Activated naive CD8-positive, alpha-beta T cell treated with anti-CD3 and anti-CD28 coated beads, Interleukin-2, amount 50 U/mL, for 16 hours (primary cell): ENCODE results near the gene NFKB1.

Experiments
- DNase-seq: peaks from one replicate; pipeline ENCODE4 v3.0.0-alpha.2; 2020; ENCODE audit warnings: low read depth, low spot score

The NFKB1 gene

GRCh38 chr4:102533348-102533747, 32.2 kb downstream of the NFKB1 start:
- no peak for DNase-seq

- no peak for DNase-seq
Observed at GRCh38 chr4:102533904-102534303, 32.7 kb downstream of the NFKB1 start.

GRCh38 chr4:102534845-102535244, 33.7 kb downstream of the NFKB1 start:
- DNase-seq, result no peak

GRCh38 chr4:102535398-102536082, 34.4 kb downstream of the NFKB1 start:
- DNase-seq, result no peak

- no peak for DNase-seq
Observed at GRCh38 chr4:102536768-102537167, 35.6 kb downstream of the NFKB1 start.

- DNase-seq, result no peak
Observed at GRCh38 chr4:102537269-102537668, 36.1 kb downstream of the NFKB1 start.

- no peak for DNase-seq
Observed at GRCh38 chr4:102541697-102542096, 40.5 kb downstream of the NFKB1 start.

GRCh38 chr4:102543030-102543928, 42.1 kb downstream of the NFKB1 start:
- no peak for DNase-seq

GRCh38 chr4:102546635-102547034, 45.5 kb downstream of the NFKB1 start:
- no peak for DNase-seq

- no peak for DNase-seq
Observed at GRCh38 chr4:102547973-102548372, 46.8 kb downstream of the NFKB1 start.

- no peak for DNase-seq
Observed at GRCh38 chr4:102551958-102552565, 50.9 kb downstream of the NFKB1 start.

- DNase-seq, result no peak
Observed at GRCh38 chr4:102552781-102553180, 51.6 kb downstream of the NFKB1 start.

GRCh38 chr4:102553982-102554381, 52.8 kb downstream of the NFKB1 start:
- DNase-seq, result no peak

- no peak for DNase-seq
Observed at GRCh38 chr4:102554482-102554881, 53.3 kb downstream of the NFKB1 start.

GRCh38 chr4:102554992-102555391, 53.8 kb downstream of the NFKB1 start:
- no peak for DNase-seq

GRCh38 chr4:102557636-102558035, 56.5 kb downstream of the NFKB1 start:
- DNase-seq, result no peak

GRCh38 chr4:102560115-102560514, 59.0 kb downstream of the NFKB1 start:
- DNase-seq, result no peak

GRCh38 chr4:102560571-102561341, 59.6 kb downstream of the NFKB1 start:
- no peak for DNase-seq

GRCh38 chr4:102563000-102563399, 61.8 kb downstream of the NFKB1 start:
- no peak for DNase-seq

- DNase-seq, result peak; percentile 11
Observed at GRCh38 chr4:102564399-102565059, 63.4 kb downstream of the NFKB1 start.

GRCh38 chr4:102565696-102566095, 64.5 kb downstream of the NFKB1 start:
- DNase-seq, result no peak
